ENCODE measurements around the gene C1QC.

C1QC gene

DNA sequence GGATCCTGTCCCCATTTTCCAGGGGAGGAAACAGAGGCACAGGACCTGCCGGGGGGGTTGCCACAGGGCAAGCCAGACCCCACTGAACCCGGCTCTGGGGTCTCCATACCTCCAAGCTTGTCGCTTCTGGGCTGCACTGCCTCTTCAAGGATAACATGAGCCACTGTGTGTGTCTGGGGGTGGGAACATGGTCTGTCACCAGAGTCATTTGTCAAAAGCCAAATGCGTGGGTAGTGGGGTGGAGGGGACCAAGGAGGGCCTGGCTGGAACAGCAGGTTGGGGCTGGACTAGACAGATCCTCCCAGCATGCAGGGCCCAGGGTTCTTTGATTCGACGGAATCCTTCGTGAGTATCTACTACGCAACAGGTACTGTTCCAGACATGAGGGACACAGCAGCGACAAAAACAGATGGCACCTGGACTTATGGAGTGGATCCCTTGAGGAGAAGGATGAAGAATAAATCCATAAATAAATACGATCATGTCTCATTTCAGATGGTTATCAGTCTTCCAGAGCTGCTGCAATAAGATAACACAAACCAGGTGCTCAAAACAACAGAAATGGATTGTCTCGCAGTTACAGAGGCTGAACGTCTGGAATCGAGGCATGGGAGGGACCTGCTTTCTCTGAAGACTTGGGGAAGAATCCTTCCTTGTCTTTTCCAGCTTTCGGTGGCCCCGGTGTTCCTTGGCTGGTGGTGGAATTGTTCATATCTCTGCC is 38.3 kb downstream of the C1QC start:
- DNase-seq (ENCODE audit: low spot score) = no peak

- no peak for DNase-seq (ENCODE audit: low spot score)
Measured at GRCh38 chr1:22683547-22683946, 40.1 kb downstream of the C1QC start.

DNA sequence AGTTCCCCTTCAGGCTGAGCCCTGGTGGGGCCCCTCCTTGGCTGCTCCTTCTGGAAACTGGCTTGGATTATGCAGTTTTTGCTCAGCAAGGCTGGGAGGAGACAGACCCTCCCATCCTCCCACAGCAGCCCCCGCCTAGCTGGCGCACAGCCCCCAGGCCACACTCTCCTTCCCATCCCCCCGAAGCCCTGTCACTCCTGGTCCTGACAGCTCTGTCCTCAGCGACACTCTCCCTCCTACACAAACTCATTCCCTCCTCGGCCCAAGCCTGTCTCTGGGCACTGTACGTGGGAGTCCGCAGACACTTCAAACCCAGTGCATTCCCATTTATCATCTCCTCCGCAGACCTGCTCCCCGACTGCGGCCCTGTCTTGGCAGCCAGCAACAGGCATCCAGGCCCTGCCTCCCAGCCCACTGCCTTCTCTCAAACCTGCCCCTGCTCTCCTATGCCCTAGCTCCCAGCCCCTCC is 42.2 kb downstream of the C1QC start:
- no peak for DNase-seq (ENCODE audit: low spot score)

DNA sequence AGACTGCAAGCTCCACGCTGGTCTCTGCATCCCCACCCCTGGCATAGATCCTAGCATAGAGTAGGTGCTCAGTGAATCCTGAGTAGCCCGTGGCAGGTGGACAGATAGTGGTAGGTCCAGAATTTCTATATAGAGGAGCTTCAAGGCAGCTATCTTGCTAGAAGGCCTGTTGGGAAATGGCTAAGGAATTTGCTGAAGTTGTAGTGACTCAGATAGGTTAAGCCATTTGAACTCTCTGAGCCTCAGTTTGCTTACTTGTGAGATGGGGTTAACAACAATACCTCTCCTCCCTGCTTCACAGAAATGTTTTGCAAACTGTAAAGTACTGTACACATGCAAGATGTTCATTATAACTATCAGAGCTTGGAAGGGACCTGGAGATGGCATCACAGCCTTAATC is 43.8 kb downstream of the C1QC start:
- DNase-seq (ENCODE audit: low spot score) = no peak

DNA sequence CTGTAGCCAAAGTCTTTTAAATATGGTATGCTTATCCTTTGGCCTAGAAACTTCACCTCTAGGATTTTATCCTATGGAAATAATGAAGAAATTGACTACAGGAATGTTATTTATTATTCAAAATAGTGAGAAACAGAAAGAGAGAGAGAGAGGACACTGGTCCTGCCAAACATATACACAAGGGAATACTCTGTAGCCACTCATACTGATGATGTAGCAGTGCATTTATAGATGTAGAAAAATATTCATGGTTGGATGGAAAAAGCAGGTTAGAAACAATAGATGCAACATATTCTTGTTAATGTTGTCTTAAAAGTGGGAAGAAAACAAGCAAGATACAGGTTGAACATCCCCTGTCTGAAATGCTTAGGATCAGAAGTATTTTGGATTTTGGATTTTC is 45.0 kb downstream of the C1QC start:
- no peak for DNase-seq (ENCODE audit: low spot score)

DNA sequence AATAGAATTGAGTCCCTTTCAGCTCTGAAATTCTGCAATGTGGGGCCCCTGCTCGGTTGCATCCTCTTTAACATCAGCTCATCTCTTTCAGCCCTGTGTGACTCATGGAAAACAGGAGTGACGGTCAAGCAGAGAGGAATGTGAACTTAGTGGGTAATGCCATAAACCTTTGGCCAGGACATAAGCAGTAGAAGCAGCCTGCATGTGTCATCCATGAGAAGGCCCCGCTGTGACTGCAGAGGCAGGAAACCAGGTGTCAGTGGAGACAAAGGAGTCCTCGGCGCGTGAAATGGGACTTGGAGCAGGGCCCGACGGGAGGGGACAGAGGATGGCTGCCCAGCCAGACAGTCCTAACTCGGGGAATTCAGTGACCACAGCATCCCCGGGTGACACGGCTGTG is 46.1 kb downstream of the C1QC start:
- peak; percentile 23 for DNase-seq (ENCODE audit: low spot score)

DNA sequence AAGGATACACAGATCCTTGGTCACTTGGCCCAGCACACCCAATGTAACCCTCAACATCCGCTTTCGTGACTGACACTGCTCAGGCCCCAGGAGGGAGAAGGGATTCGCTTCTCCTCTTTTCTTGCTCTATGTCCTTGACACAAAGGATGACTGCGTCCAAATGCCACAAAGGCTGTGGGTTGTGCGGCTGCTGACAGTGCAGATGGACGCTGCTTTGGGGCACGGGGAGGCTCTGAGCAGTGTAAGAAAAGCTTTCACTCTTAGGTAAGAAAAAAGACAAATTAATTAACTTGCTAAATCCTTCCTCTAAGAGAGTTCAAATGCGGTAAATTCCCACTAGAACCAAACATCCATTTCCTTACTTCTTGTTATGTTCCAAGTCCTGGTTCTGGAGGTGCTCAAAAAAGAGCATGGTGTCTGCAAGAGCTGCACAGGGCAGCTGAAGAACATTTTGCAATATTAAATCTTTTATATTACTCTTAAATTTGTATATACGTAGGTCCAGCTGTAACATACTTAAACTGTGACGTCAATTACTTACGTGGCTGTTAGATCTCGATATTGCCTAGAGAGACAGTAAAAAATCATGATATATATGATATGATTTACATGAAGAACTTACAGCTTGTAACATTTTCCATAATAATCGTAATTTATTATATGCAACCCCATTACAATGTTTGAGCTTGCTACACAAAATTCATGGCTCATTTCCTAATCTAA is 47.8 kb downstream of the C1QC start:
- DNase-seq (ENCODE audit: low spot score) = no peak

GRCh38 chr1:22694172-22694571 is 50.7 kb downstream of the C1QC start:
- DNase-seq (ENCODE audit: low spot score) = no peak

GRCh38 chr1:22696610-22697009 is 53.2 kb downstream of the C1QC start:
- DNase-seq (ENCODE audit: low spot score) = no peak
